Measurements from ENCODE around the gene CAMSAP3. TPM values are rescaled to one million over a fixed set of nuclear protein-coding genes. Genes with fewer than 3 reads are reported as not detected.
"Not testable (repeated sequence)": the region's sequence is repeated elsewhere in the genome, so short reads cannot be mapped to it uniquely, and the experiment has no call there.

The CAMSAP3 gene
- total RNA-seq, 2 experiments from 2014 or later = 0.40 to 0.50 TPM

DNA sequence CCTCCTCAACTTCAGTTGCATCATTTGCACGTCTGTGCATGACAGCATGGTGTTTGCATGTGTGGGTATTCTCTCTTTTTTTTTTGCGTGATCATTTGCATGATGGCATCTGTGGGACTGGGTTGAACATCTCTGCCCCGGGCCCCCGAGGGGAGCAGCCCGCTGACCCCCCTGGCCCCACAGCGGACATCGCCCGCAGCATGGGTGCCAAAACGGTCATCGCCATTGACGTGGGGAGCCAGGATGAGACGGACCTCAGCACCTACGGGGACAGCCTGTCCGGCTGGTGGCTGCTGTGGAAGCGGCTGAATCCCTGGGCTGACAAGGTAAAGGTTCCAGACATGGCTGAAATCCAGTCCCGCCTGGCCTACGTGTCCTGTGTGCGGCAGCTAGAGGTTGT lies 37.0 kb upstream of the CAMSAP3 start:
- no peak for DNase-seq
- POLR2A ChIA-PET = interaction anchor here (0.5 to 0.6 kb wide), 2 partner anchors 14 to 302 kb away, joined by 3 to 5 read pairs; no protein-coding TSS in a partner anchor
- H3K4me3 Mint-ChIP-seq = no peak overlapping the region
- no peak overlapping the region for H3K27ac Mint-ChIP-seq
- ATAC-seq (ENCODE audit: low read depth) = no peak
- no peaks in the 10 kb centered on the region for H3K27me3 Mint-ChIP-seq
- H3K4me1 Mint-ChIP-seq = peaks cover 5% of the 10 kb centered on the region
- H3K36me3 Mint-ChIP-seq = peaks cover 40% of the 10 kb centered on the region
- peaks cover 1% of the 10 kb centered on the region for H3K9me3 Mint-ChIP-seq

- Mint-ChIP-seq H3K4me3 (no peak overlapping the region), H3K36me3 (peaks cover 40% of the 10 kb centered on the region), H3K9me3 (peaks cover 1% of the 10 kb centered on the region), H3K27me3 (no peaks in the 10 kb centered on the region), H3K27ac (no peak overlapping the region), H3K4me1 (peaks cover 5% of the 10 kb centered on the region)
- POLR2A ChIA-PET = interaction anchor here (0.6 kb wide), 1 partner anchor 301 kb away, joined by 3 read pairs; no protein-coding TSS in a partner anchor
- no peak for DNase-seq
- ATAC-seq (ENCODE audit: low read depth) = no peak
Observed at GRCh38 chr19:7559102-7559501, 36.6 kb upstream of the CAMSAP3 start.

GRCh38 chr19:7560255-7560654 lies 35.4 kb upstream of the CAMSAP3 start:
- peaks cover 39% of the 10 kb centered on the region for H3K36me3 Mint-ChIP-seq

GRCh38 chr19:7561325-7561724 lies 34.3 kb upstream of the CAMSAP3 start:
- POLR2A ChIA-PET = no interaction called here
- H3K36me3 Mint-ChIP-seq = peaks cover 36% of the 10 kb centered on the region
- no peak for DNase-seq
- no peak overlapping the region for H3K27ac Mint-ChIP-seq
- no peak overlapping the region for H3K4me3 Mint-ChIP-seq
- H3K4me1 Mint-ChIP-seq = peaks cover 5% of the 10 kb centered on the region
- no peak for ATAC-seq (ENCODE audit: low read depth)
- peaks cover 1% of the 10 kb centered on the region for H3K9me3 Mint-ChIP-seq
- H3K27me3 Mint-ChIP-seq = no peaks in the 10 kb centered on the region

More at GRCh38 chr19:7560255-7560654, 35.4 kb upstream of the CAMSAP3 start:
- POLR2A ChIA-PET = no interaction called here
- Mint-ChIP-seq H3K4me1 (peaks cover 5% of the 10 kb centered on the region), H3K27ac (no peak overlapping the region), H3K9me3 (peaks cover 1% of the 10 kb centered on the region), H3K4me3 (no peak overlapping the region), H3K27me3 (no peaks in the 10 kb centered on the region)
- DNase-seq (no peak), ATAC-seq (ENCODE audit: low read depth) (no peak)

DNA sequence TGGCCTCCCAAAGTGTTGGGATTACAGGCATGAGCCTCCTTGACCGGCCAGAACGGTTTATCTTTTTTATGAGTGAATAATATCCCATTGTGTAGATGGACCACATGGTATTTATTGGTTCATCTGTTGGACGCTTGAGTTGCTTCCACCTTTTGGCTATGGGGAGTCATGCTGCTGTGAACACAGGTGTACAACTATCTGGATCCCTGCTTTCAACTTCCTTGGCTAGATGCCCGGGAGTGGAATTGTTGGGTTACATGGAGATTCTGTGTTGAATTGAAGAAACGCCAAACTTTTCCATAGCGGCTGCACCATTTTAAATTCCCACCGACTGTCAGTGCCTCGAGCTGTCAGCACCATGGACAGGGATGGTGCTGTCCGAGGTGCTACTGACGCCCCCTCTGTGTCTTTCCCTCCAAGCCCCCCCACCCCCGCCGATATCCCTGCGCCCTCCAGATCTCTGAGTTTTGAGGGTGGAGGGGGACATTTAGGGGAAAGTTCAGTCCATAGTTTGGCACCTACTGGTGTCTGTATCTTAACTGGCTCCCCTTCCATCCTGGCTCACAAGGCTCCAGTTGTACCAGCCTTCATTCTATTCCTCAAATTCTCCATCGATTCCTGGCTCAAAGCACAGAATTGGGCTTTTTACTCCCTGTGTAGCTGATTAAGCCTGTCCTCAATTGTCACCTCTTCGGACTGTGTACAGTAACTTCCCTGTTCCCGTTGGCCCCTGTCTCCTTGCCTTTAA lies 32.8 kb upstream of the CAMSAP3 start:
- peaks cover 1% of the 10 kb centered on the region for H3K9me3 Mint-ChIP-seq

DNA sequence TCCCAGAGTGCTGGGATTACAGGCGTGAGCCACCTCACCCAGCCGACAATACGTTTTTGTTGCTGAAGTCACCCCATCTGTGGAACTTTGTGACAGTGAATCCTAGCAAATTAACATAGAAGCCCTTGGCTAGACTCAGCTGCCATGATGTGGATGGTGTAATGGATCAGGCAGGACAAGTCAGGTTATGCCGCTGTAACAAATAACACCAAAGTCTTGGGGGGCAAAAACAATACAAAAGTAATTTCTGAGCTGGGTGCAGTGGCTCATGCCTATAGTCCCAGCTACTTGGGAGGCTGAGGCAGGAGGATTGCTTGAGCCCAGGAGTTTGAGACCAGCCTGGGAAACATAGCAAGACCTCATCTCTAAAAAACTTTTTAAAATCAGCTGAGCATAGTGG lies 30.8 kb upstream of the CAMSAP3 start:
- ATAC-seq (ENCODE audit: low read depth) (no peak), DNase-seq (no peak)
- Mint-ChIP-seq H3K36me3 (peaks cover 17% of the 10 kb centered on the region), H3K9me3 (peaks cover 1% of the 10 kb centered on the region), H3K4me1 (peaks cover 5% of the 10 kb centered on the region), H3K4me3 (no peak overlapping the region), H3K27me3 (no peaks in the 10 kb centered on the region), H3K27ac (no peak overlapping the region)
- POLR2A ChIA-PET = no interaction called here

More for the DNA sequence above, 32.8 kb upstream of the CAMSAP3 start:
- POLR2A ChIA-PET = interaction anchor here (0.5 kb wide), 2 partner anchors 31 to 811 kb away, joined by 4 read pairs; no protein-coding TSS in a partner anchor
- ATAC-seq (ENCODE audit: low read depth) = no peak
- H3K4me1 Mint-ChIP-seq = peaks cover 5% of the 10 kb centered on the region
- peaks cover 29% of the 10 kb centered on the region for H3K36me3 Mint-ChIP-seq
- H3K4me3 Mint-ChIP-seq = no peak overlapping the region
- no peak overlapping the region for H3K27ac Mint-ChIP-seq
- no peaks in the 10 kb centered on the region for H3K27me3 Mint-ChIP-seq
- DNase-seq = peak; percentile 60

GRCh38 chr19:7565332-7565731 lies 30.3 kb upstream of the CAMSAP3 start:
- Mint-ChIP-seq H3K4me3 (no peak overlapping the region), H3K27ac (no peak overlapping the region), H3K9me3 (peaks cover 1% of the 10 kb centered on the region), H3K36me3 (peaks cover 14% of the 10 kb centered on the region), H3K27me3 (no peaks in the 10 kb centered on the region), H3K4me1 (peaks cover 2% of the 10 kb centered on the region)
- no peak for ATAC-seq (ENCODE audit: low read depth)
- DNase-seq = no peak
- POLR2A ChIA-PET = no interaction called here

DNA sequence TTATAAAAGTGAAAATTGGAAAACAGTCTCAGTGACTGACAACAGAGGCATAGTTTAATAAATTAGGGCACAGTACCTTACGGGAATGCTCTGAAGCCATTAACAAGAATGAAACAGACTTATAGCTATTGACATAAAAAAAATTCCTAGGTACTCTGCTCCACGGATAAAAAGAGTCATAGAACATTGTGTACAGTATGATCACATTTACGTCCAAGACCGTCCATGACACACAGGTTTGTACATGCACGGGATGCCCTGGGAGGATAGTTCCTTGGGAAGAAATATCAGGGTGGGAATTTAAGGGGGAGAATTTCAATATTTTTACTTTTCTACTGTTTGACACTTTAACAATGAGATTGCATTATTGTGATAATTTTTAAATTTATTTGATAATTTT lies 24.9 kb upstream of the CAMSAP3 start:
- Mint-ChIP-seq H3K27me3 (no peaks in the 10 kb centered on the region), H3K4me1 (no peaks in the 10 kb centered on the region), H3K9me3 (no peaks in the 10 kb centered on the region), H3K4me3 (no peak overlapping the region), H3K36me3 (no peaks in the 10 kb centered on the region), H3K27ac (no peak overlapping the region)
- ATAC-seq (ENCODE audit: low read depth) = no peak
- POLR2A ChIA-PET = no interaction called here
- no peak for DNase-seq

- Mint-ChIP-seq H3K9me3 (no peaks in the 10 kb centered on the region), H3K4me3 (no peak overlapping the region), H3K36me3 (no peaks in the 10 kb centered on the region), H3K27me3 (peaks cover 8% of the 10 kb centered on the region), H3K4me1 (no peaks in the 10 kb centered on the region), H3K27ac (no peak overlapping the region)
- ATAC-seq (ENCODE audit: low read depth) = no peak
- POLR2A ChIA-PET = no interaction called here
- DNase-seq = no peak
Observed at GRCh38 chr19:7575434-7576040, 20.1 kb upstream of the CAMSAP3 start.

DNA sequence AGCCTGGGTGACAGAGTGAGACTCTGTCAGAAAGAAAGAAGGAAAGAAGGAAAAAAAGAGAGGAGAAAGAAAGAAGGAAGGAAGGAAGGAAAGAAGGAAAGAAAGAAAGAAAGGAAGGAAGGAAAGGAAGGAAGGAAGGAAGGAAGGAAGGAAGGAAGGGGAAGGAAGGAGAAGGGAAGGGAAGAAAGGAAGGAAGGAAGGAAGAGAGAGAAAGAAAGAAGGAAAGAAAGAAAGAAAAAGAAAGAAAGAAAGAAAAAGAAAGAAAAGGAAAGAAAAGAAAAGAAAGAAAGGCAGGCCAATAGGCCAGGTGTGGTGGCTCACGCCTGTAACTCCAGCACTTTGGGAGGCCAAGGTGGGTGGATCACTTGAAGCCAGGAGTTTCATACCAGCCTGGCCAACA lies 18.2 kb upstream of the CAMSAP3 start:
- H3K36me3 Mint-ChIP-seq; H3K9me3 Mint-ChIP-seq; H3K27ac Mint-ChIP-seq; H3K27me3 Mint-ChIP-seq; H3K4me3 Mint-ChIP-seq; H3K4me1 Mint-ChIP-seq; DNase-seq; ATAC-seq (ENCODE audit: low read depth): not testable (repeated sequence)
- POLR2A ChIA-PET = interaction anchor here (0.6 kb wide), 1 partner anchor 244 kb away, joined by 4 read pairs; no protein-coding TSS in a partner anchor

DNA sequence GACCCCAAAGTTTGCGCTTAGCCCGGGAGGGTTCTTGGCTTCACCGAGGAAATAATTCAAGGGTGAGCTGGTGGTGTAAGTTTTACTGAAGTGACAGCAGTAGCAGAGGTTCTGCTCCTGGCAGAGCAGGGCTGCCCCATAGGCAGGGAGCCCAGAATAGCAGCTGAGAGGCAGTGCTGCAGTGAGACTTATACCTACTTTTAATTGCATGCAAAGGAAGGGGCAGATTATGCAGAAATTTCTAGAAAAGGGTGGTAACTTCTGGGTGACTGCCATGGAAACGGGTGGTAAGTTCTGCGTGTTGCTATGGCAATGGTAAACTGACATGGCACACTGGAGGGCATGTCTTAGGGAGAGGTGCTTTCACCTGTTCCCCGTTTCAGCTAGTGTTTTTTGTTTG lies 17.5 kb upstream of the CAMSAP3 start:
- DNase-seq = no peak
- Mint-ChIP-seq H3K27me3 (peaks cover 8% of the 10 kb centered on the region), H3K27ac (no peak overlapping the region), H3K9me3 (no peaks in the 10 kb centered on the region), H3K4me1 (peaks cover 2% of the 10 kb centered on the region), H3K4me3 (no peak overlapping the region), H3K36me3 (no peaks in the 10 kb centered on the region)
- ATAC-seq (ENCODE audit: low read depth) = no peak
- POLR2A ChIA-PET = no interaction called here

DNA sequence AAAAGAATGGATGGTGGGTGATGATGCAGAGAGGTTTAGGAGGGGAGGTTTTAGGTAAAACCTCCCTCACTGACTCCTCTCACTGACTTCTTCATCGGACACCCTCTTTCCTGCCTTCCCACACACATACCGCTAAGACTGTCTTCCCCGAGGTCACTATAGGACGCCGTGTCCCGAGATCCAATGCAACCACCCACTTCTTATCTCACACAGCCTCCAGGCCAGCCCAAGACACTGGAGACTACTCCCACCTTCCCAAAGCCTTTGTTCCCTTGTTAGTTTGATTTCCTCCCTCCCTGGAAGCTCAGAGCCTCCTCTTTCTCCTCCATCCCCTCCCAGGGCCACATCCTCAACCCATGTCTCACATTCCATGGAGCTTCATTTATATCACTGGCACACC lies 16.5 kb upstream of the CAMSAP3 start:
- no peak overlapping the region for H3K27ac Mint-ChIP-seq
- no peak overlapping the region for H3K4me3 Mint-ChIP-seq
- peaks cover 2% of the 10 kb centered on the region for H3K4me1 Mint-ChIP-seq
- POLR2A ChIA-PET = no interaction called here
- ATAC-seq (ENCODE audit: low read depth) = no peak
- no peaks in the 10 kb centered on the region for H3K36me3 Mint-ChIP-seq
- DNase-seq = no peak
- no peaks in the 10 kb centered on the region for H3K9me3 Mint-ChIP-seq
- H3K27me3 Mint-ChIP-seq = peaks cover 8% of the 10 kb centered on the region

GRCh38 chr19:7582446-7582845 lies 13.2 kb upstream of the CAMSAP3 start:
- POLR2A ChIA-PET = no interaction called here

GRCh38 chr19:7589822-7590221 lies 5.8 kb upstream of the CAMSAP3 start:
- ATAC-seq (ENCODE audit: low read depth) = no peak
- no peaks in the 10 kb centered on the region for H3K36me3 Mint-ChIP-seq

More at GRCh38 chr19:7582446-7582845, 13.2 kb upstream of the CAMSAP3 start:
- Mint-ChIP-seq H3K9me3 (no peaks in the 10 kb centered on the region), H3K27ac (no peak overlapping the region), H3K36me3 (no peaks in the 10 kb centered on the region), H3K4me3 (no peak overlapping the region), H3K27me3 (peaks cover 4% of the 10 kb centered on the region), H3K4me1 (peaks cover 2% of the 10 kb centered on the region)
- DNase-seq (no peak), ATAC-seq (ENCODE audit: low read depth) (no peak)

More at GRCh38 chr19:7589822-7590221, 5.8 kb upstream of the CAMSAP3 start:
- Mint-ChIP-seq H3K27me3 (peaks cover 14% of the 10 kb centered on the region), H3K4me3 (no peak overlapping the region), H3K9me3 (no peaks in the 10 kb centered on the region), H3K27ac (no peak overlapping the region), H3K4me1 (no peaks in the 10 kb centered on the region)
- POLR2A ChIA-PET = no interaction called here
- no peak for DNase-seq
